Measurements from ENCODE around the gene ERAL1.
"Not testable (repeated sequence)": the region's sequence is repeated elsewhere in the genome, so short reads cannot be mapped to it uniquely, and the experiment has no call there.

Gene ERAL1

DNA sequence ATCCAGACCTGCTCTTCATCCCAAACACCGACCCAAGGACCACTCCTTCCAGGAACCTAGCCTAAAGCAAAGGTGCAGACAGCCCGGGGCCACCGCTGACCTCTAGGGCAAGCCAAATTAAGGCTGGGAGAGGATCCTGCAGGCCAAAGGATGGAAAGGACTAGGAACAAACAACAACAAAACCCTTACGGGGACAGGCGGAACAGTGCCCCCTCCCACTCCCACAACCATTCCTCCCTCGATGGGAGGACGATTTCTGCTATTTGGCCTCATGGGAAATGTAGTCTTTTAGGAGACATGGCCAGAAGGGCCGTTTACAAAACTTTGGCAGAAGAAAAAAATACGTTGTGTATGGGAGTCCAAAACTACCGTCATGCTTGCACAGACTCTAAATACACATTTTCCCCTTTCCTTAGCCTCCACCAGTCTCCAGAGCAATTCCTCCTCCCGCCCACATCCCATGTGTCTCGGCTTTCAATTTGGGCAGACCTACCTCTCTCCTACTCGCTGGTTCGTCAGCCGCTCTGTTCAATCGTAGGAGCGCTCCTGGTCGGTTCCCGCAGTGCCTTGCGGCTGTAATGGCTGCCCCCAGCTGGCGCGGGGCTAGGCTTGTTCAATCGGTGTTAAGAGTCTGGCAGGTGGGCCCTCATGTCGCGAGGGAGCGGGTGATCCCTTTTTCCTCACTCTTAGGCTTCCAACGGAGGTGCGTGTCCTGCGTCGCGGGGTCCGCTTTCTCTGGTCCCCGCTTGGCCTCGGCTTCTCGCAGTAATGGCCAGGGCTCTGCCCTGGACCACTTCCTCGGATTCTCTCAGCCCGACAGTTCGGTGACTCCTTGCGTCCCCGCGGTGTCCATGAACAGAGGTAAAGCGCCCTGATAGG lies at the start of gene ERAL1:
Gene ERAL1, plus strand, starts transcription at position 560 of the 879 bp plus-strand sequence. Its CDS starts 19 bp downstream, at position 579.
- peak; percentile 94 for DNase-seq

DNA sequence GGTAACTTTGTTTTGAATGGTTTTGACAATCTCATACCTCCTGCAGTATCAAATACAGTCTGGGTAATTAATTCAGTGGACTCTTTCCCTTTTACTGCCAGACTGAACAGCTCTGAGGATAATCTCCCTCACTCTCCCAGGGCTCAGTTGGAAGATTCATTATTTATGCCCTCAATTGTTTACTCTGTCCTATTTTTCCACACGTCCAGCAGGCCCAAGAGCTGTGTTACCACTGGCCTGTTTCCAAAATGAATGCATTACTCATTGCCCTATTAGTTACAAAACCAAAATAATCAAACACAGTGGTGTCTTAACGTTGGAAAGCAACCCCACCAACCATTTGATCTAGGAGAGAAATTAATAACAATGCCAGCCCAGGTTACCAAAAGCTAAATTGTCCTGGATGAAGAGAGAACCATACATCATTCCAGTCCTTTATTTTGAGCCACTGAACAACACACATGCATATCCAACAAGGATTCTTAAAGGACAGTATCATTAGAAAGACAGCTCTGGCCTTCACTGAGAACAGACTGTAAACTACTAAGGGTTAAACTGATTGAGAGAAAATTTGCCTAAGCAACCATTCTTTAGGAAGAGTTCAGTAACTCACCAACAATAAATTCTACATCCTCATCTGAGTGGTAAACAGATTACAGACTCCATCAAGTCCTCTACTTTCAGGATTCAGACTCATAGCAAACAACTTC lies 46.7 kb upstream of the ERAL1 start:
- DNase-seq = no peak

DNA sequence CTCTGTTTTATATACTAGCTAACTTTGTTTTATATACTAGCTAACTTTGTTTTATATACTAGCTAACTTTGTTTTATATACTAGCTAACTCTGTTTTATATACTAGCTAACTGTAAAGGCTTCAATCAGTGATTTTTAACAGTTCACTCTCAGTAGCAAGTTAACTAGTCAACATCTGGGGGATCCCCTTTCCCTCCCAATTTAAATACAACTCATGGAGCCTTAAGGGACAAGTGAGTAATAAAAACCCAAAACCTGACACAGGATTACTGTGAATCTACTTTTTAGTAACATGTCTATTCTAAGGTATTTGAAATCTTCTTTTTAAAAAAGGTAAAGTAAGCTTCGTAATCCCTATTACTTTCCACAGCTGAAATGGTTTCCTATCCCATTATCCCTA lies 44.4 kb upstream of the ERAL1 start:
- DNase-seq = no peak

DNA sequence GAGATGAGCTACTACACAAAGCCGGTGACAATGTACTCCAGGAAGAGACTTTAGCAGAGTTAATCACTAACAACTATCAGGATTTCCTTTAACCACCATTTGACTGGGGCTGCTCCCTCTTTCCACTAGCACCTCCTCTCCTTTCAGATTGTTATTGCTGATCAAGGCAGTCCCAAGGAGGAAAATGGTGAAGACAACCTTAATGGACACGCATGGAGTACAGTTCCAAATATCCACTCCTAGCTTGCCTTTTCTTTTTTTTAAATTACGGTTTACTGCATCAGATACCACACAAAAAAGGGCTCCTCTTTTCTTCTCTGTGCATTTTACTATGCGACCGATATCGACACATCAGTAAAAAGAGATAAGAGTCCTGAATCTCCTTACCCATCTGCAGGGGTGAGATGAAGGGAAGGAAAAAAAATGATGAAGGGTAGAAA lies 43.1 kb upstream of the ERAL1 start:
- no peak for DNase-seq

DNA sequence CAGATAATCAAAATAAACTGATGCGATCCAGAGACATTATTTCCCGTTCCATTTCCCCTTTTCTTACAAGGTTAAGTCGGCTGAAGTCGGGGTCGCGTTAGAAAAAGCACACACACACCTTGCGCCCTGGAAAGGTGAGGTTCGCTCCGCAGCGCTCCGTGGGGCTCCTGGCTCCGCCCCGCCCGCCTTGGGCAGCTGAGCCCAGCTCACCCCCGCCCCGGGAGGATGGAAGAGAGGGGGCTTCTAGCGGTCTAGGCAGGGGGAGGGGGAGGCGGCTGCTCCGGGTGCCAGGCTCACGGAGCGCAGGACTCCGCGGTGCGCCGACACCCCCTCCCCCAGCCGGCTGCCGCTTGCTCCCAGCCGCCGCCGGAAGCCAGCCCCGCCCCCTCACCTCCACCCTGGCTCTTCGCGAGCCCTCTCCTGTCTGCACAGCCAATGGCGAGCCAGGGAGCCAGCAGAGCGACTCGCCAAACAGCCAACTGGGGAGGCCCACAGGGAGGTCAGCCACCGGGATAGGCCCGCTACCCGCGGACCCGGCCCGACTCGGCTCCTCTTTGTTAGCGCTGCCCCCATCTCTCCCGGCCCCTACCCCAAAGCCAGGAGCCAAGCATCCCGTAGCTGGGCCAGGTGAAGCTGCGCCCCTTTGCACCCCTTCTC lies 42.6 kb upstream of the ERAL1 start:
- peak; percentile 98 for DNase-seq

DNA sequence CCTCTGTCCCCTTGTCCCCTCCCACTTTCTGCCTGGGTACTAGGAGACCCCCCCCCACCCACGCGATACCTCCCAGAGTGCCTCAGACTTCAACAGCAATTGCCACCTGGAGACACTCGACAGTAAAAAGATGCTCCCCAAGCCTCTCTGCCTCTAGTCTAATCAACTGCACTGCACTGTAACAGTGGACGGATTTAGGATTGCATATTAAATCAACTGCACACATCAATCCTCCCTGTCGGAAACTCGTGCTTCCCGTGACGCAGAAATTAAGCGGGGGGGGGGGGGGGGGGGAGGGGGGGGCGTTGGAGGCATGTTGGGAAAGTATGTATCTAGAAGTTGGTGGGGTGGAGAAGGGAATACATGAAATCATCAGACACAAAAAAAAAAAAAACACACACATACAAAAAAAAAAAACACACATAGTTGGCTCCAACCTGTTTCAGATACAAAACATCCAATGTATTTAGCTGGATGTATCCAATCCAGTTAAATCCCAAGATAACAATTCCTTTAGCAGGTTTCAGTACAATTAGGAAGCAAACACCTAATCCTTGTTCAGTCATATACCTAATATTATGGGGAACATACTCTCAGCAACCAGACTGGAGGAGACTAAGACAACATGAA lies 42.0 kb upstream of the ERAL1 start:
- no peak for DNase-seq

DNA sequence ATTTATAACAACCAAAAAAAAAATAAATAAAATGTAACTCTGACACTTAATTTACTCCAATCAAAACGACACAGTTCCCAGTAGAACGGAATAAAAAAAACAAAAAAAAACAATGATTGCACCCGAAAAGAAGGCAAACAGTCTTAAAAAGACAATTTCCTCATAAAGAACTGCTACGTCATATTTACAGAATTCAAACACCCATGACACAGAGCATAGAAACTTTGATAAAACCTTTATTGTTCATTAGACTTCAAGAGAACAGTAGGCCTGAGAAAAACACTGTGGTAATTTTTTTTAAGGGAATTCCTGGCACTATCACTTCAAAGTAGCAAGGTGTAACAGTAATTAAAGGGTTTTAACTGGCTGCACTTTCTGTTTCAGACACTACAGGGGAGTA lies 38.3 kb upstream of the ERAL1 start:
- no peak for DNase-seq

DNA sequence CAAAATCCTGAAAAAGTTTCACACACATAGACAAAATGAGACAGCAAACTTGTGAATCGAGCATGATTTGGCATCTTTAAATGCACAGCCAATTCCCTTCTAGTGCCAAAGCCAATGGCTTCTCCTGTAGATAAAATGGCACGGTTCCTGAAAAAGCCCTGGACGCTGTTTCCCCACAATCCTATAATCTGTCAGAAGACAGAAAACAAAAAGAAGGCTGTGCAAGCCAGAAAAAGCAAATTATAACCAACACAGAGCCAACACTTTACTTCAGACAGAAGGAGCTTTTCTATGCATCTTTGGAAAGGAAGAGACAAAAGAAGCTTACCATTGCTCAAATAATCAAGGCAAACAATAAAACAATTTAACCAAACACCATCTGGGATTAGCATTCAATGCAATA lies 36.0 kb upstream of the ERAL1 start:
- no peak for DNase-seq

DNA sequence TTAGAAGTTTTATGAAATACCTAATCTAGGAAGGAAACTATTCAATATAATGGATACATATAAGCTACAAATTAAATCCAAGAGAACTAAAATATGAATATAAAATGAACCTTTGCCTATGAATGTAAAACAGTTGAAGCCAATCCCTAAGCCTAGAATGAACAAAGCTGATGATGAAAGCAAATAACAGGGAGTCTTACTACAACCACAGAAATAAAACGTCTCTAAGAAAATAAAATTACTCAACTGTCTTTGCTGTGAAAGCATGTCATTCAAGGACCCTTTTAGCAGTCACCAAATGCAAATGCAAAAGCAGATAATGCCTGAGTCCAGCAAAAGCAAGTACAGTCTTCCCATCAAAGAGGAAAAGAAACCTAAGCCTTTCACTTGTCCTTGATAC lies 35.2 kb upstream of the ERAL1 start:
- no peak for DNase-seq

DNA sequence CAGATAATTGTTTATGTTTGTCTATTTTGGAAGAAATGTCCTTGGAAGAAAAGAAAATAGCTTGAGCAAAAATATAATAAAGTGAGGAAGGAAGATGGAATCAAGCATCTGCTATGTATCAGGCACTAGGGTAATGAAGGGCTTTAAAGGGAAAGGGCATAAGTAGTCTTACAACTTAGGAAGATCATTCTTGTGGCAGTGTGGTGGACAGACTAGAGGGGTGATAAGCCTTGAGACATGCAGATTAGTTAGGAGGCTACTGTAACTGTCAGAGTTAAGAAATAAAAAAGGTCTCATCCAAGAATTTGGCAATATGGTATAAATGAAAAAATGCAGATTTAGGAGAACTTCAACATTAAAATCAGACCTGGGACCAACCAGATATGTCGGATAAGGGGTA lies 27.1 kb upstream of the ERAL1 start:
- DNase-seq = no peak

DNA sequence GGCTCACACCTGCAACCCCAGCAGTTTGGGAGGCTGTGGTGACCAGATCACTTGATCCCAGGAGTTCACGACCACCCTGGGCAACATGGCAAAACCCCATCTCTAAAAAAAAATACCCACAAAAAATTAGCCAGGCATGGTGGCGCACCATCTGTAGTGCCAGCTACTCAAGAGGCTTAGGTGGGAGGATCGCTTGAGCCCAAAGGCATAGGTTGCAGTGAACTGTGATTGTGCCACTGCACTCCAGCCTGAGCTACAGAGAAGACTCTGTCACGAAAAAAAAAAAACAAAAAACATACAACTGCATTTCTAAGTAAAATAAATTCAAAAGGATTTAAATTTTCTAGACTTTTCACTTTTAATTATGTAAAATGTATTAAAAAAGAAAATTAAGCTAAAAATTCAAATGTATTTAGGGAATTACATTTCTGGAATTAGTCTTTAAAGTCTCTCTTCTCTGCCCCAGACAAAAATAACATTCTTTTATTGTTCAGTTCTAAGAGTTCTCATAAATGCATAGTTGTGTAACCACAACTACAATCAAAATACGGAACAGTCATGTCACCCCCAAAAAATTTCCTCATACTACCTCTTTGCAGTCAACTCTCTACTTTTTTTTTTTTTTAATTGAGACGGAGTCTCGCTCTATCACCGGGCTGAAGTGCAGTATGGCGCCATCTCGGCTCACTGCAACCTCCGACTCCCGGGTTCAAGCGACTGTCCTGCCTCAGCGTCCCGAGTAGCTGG lies 26.3 kb upstream of the ERAL1 start:
- DNase-seq = no peak

DNA sequence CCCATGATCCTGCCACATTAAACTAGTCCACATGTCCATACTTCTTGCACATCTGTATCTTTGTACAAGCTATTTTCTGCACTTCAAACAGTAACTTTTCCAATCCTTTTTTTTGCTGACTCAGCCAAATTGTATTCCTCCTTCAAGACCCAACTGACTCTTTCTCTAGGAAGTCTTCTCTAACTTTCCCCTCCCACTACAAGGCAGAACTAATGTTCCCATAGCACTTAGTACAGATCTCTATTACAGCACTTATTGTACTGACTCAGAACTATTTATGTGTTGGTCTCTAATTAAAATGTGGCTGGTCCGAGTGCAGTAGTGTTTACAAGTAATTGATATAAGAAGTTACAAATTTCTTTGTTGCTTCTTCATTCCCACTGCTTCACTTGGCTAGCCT lies 20.4 kb upstream of the ERAL1 start:
- DNase-seq = no peak

DNA sequence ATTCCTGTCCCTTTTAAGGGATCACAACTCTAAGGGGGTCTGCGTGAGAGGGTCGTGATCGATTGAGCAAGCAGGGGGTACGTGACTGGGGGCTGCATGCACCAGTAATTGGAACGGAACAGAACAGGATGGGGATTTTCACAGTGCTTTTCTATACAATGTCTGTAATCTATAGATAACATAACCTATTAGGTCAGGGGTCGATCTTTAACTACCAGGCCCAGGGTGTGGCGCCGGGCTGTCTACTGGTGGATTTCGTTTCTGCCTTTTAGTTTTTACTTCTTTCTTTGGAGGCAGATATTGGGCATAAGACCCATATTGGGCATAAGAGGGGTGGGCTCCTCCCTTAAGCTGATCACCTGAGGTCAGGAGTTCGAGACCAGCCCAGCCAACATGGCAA lies 18.3 kb upstream of the ERAL1 start:
- DNase-seq = not testable (repeated sequence)

DNA sequence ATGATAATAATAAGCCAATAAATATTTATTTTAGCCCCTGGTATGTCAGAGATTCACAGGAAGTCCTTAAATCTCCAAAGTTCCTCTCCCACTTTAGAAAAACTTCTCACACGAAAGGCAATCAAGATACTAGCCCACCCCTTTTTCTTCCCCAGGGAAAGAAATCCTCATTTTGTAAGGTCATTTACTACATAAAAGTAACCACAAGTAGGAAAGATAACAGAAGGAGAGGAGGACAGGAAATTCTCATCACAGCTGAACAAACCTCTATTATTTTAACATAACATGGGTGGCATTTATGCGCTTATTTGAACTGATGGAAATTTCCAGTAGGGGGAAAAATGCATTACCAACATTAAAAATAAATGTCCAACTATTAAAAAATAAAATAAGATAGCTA lies 15.6 kb upstream of the ERAL1 start:
- no peak for DNase-seq

DNA sequence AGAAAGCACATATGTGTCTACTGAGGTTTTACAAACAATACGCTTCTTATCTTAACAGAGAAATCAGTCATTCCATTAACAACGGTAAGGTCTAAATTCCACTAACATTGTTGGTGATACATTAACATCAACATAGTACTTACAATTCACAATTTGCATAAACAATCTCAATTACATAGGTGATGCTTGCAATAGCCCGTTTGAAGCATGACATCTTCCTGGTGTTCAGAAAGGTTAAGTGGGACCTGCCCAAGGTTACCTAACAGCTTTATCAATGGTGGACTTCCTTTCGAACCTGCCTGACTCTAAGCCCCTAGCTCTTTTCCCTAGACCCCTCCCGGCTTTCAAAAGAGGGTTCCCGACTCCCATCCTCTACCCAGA lies 12.9 kb upstream of the ERAL1 start:
- DNase-seq = no peak

DNA sequence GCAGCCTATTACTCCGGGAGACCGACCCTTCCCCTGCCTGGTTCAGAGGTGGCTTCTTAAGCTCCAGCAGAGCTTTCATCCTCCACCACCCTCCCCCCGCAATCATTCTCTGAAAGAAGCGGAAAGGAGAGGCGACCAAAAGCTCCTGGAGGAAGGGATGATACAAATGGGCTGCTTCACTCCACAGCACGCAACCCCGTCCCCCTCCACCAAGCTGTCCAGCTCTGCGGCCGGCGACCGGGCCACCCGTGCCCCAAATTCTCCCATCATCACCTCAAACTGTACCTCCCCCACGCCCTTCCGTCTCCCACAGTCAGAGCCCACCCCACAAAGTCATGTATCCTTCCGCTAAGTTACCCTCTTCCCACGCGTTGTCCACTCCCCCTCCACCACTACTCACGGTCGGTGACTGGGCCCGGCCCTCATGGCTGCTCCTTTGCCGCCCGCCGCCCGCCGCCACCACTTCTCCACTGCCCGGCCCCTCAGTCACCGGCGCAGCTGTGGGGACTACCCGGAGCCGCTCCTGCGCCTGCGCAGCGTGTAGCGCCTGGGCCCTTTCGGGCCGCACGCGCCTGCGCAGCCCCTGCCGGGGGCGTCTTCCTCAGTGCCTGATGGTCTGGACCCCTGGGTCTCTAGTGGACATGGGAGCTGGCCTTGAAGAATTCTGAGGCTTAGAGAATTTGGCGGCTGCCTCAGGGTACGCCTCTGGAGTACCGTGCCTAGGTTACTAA lies 12.4 kb upstream of the ERAL1 start, which contains the start of gene FAM222B:
Gene FAM222B, minus strand, starts transcription at position 509 of the 731 bp plus-strand sequence. CDS start 76,123 bp downstream, outside the sequence.
- peak; percentile 91 for DNase-seq

DNA sequence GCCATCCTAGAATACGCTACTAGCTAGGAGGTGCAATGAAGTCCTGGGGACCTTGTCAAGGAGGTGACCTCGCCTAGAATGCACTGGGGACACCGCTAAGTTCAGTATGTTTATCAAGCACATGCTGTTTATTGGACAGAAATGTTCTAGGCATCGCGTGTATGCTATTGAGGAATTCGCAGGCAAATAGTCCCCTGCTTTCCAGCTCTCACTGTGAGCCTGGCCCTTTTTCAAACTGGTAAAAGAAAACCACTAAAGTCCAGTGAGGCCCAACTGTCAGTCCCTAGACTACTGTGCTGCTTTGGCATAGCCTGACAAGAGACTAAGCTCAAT lies 11.0 kb upstream of the ERAL1 start:
- no peak for DNase-seq

DNA sequence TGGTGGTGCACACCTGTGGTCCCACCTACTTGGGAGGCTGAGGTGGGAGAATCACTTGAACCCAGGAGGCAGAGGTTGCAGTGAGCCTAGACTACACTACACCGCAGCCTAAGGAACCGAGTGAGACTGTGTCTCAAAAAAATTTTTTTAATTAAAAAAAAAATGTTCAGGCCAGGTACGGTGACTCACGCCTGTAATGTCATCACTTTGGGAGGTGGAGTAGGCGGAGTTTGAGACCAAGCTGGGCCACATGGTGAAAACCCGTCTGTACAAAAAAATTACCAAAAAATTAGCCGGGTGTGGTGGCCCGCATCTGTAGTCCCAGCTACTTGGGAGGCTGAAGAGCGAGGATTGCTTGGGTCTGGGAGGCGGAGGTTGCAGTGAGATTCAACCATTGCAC lies 8.6 kb upstream of the ERAL1 start:
- DNase-seq = no peak

DNA sequence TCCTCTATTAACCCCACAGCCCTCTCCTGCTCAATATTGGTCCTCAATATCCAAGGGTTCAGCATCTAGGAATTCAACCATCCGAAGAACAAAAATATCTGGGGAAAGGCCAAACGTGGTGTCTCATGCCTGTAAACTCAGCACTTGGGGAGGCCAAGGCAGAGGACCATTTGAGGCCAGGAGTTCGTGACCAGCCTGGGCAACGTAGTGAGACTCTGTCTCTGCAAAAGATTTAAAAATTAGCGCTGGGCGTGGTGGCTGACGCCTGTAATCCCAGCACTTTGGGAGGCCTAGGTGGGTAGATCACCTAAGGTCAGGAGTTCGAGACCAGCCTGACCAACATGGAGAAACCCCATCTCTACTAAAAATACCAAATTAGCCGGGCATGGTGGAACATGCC lies 8.1 kb upstream of the ERAL1 start:
- not testable (repeated sequence) for DNase-seq

DNA sequence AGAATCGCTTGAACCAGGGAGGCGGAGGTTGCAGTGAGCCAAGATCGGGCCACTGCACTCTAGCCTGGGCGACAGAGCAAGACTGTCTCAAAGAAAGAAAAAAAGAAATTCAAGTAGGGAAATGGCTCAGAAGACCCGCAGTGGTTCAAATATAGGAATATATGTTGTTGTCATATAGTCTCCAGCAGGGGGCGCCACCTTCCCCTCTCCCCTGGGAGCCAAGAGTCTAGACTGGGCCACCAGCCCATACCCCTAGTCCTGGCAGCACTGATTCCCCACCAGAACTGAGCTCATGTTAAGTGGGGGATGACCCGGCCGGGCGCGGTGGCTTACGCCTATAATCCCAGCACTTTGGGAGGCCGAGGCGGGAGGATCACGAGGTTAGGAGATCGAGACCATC lies 6.1 kb upstream of the ERAL1 start:
- not testable (repeated sequence) for DNase-seq

DNA sequence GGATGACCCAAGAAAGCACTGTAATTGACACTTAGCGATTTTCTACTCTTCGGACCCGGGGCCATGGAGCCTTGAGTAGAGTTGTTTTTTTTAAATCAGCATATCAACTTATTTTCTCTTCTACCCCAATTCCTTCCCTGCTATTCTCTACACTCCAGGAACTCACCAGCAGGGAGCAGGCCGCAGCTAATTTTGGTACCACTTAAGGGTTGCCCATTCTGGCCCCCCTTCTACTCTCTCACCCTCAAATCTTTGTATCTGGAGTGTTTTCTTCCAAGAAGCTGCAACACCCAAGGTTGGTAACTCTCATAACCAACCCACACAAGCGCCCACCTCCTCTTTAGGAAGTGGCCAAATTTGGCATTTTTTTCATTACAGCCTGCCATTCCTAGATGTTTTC lies 5.5 kb upstream of the ERAL1 start:
- DNase-seq = no peak

DNA sequence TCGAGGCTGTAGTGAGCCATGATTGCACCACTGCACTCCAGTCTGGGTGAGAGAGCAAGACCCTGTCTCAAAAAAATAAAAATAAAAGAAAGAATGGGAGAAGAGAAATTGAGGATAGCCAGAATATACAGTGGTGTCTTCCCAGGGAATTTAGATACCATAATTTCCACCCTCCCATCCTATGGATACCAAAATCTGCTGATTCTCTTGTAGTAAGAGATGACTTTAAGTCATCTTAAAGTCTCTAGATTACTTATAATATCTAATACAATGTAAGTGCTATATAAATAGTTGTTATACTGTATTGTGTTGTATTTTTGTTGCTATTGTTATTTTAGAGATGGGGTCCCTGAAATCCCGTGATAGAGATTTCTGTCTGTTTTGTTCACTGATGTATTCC lies 1.5 kb upstream of the ERAL1 start:
- DNase-seq = no peak
